Measurements from ENCODE around the gene FMNL2. TPM values are rescaled to one million over a fixed set of nuclear protein-coding genes. Genes with fewer than 3 reads are reported as not detected.
"Not testable (repeated sequence)": the region's sequence is repeated elsewhere in the genome, so short reads cannot be mapped to it uniquely, and the experiment has no call there.

The FMNL2 gene
- total RNA-seq, 1 donor from 2014 or later, result 5.5 TPM

DNA sequence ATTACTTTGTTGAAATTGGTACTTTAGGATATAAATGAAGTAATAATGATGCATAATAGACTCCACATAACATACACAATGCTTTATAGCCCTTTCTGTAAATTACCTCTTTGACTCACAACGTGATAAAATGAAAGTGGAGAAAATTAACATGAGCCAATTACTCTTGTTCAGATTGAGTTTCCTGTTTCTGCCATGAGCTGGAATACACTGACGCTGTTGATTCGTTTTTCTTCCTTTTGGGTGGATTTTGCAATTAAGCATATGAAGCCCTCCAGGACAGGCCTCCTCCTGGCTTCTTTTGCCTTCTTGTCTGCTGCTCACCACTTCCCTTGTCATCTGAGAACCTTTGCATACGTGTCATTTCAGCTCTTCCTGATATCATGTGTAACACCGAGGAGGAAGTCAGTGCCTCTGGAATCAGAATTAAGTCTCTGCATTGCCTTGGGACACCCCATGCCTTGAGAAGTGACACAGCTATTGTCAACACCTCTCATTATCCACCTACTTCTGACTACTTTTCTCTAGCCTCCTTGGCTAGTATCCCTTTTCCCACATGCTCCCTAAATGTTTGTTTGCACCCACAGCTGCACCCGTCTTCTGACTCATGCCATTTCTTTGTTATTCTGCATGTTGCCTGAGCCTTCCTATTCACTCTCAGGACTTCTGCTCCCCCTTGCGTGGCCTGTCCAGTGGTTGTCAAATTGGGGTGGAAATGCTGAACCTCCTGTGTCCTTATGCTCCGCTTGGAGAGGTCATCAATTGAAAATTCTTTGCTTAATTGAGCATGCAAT is 134.1 kb downstream of the FMNL2 start:
- peak overlapping the region; percentile 41 for H3K4me3 ChIP-seq
- TF ChIP-seq, protein P1, sequence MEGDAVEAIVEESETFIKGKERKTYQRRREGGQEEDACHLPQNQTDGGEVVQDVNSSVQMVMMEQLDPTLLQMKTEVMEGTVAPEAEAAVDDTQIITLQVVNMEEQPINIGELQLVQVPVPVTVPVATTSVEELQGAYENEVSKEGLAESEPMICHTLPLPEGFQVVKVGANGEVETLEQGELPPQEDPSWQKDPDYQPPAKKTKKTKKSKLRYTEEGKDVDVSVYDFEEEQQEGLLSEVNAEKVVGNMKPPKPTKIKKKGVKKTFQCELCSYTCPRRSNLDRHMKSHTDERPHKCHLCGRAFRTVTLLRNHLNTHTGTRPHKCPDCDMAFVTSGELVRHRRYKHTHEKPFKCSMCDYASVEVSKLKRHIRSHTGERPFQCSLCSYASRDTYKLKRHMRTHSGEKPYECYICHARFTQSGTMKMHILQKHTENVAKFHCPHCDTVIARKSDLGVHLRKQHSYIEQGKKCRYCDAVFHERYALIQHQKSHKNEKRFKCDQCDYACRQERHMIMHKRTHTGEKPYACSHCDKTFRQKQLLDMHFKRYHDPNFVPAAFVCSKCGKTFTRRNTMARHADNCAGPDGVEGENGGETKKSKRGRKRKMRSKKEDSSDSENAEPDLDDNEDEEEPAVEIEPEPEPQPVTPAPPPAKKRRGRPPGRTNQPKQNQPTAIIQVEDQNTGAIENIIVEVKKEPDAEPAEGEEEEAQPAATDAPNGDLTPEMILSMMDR (IDR thresholded peaks at IDR 0.05; ENCODE audit: borderline replicate concordance), result no peak
- intact Hi-C loops (cut with micrococcal nuclease), result no loop called here
- H3K4me1 ChIP-seq, result peaks cover 88% of the 10 kb centered on the region
- no peaks in the 10 kb centered on the region for H3K27me3 ChIP-seq (ENCODE audit: low read depth)
- no peak for DNase-seq
- no peaks in the 10 kb centered on the region for H3K9me3 ChIP-seq (replicated peaks)
- H3K27ac ChIP-seq (replicated peaks), result peak overlapping the region; percentile 65
- no peaks in the 10 kb centered on the region for H3K36me3 ChIP-seq

GRCh38 chr2:152470861-152471854 is 136.2 kb downstream of the FMNL2 start:
- TF ChIP-seq, protein P1 (IDR thresholded peaks at IDR 0.05; ENCODE audit: borderline replicate concordance), result no peak
- H3K36me3 ChIP-seq, result no peaks in the 10 kb centered on the region
- H3K4me3 ChIP-seq, result peak overlapping the region; percentile 26
- peaks cover 78% of the 10 kb centered on the region for H3K4me1 ChIP-seq
- no peaks in the 10 kb centered on the region for H3K9me3 ChIP-seq (replicated peaks)
- peak overlapping the region; percentile 57 for H3K27ac ChIP-seq (replicated peaks)
- no peaks in the 10 kb centered on the region for H3K27me3 ChIP-seq (ENCODE audit: low read depth)
- intact Hi-C loops (cut with micrococcal nuclease), result no loop called here
- no peak for DNase-seq

DNA sequence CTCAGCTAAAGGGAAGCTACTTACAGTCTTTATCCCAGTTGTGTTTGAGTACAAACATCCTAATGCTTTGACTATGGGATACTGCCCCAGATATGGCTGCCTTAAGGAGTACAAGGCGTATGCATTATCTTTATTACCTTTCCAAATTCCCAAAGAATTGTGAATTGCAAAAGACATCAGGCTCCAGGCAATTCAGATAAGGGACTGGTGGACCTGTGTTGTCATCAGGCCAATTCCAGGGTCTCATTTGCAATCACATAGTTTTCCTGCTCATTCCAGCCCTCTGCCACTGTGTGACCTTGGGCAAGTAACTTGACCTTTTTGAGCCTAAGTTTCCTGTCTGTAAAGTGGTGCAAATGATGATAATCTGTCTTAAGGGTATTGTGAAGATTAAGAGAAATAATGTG is 137.5 kb downstream of the FMNL2 start:
- TF ChIP-seq, protein P1 (IDR thresholded peaks at IDR 0.05; ENCODE audit: borderline replicate concordance), result no peak
- Histone ChIP-seq H3K4me3 (no peak overlapping the region), H3K36me3 (no peaks in the 10 kb centered on the region), H3K9me3 (replicated peaks) (no peaks in the 10 kb centered on the region), H3K27me3 (ENCODE audit: low read depth) (no peaks in the 10 kb centered on the region), H3K4me1 (peaks cover 64% of the 10 kb centered on the region), H3K27ac (replicated peaks) (peak overlapping the region; percentile 57)
- DNase-seq, result no peak
- intact Hi-C loops (cut with micrococcal nuclease), result no loop called here

DNA sequence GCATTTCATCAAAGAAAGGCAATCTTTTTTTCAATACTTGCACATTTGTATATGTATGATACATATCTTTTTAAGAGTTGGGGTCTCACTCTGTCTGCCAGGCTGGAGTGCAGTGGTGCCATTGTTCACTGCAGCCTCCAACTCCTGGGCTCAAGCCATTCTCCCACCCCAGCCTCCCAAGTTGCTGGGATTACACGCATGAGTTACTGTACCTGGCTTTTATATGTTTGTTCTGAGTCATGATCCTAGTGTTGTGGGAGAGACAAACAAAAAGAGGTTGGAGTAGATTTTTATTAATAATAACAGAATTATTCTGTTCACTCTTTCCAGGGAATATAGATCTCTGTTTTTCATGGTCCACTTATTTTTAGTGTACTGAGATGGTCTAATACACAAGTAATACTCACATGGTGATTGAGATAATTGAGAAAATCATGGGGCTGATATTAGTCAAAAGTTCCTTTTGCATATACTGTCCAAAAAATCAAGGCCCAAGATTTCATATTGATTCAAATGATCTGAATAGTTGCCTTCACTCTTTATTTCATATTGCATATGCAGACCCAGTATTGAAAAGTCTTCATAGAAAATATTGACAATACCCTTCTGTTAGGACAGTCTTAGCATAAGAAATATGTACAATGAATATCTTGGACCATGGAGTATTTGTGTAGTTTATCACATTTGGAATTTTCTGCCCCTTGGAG is 138.3 kb downstream of the FMNL2 start:
- H3K27ac ChIP-seq (replicated peaks), result no peak overlapping the region
- H3K9me3 ChIP-seq (replicated peaks), result no peaks in the 10 kb centered on the region
- H3K27me3 ChIP-seq (ENCODE audit: low read depth), result no peaks in the 10 kb centered on the region
- no peak overlapping the region for H3K4me3 ChIP-seq
- no peak for DNase-seq
- TF ChIP-seq, protein P1 (IDR thresholded peaks at IDR 0.05; ENCODE audit: borderline replicate concordance), result no peak
- peaks cover 56% of the 10 kb centered on the region for H3K4me1 ChIP-seq
- no peaks in the 10 kb centered on the region for H3K36me3 ChIP-seq
- intact Hi-C loops (cut with micrococcal nuclease), result no loop called here

DNA sequence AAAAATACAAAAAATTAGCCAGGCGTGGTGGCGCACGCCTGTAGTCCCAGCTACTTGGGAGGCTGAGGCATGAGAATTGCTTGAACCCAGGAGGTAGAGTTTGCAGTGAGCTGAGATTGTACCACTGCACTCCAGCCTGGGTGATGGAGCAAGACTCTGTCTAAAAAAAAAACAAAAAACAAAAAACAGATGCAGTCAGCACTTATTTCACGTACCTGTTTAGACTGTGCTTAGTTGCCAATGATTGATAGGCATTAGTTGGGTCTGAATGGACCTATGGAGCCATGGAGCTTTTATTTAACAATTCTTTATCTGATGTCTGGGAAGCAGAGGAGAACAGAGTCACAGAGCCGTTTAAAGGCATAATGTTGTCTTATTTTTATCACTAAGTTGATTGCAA is 139.5 kb downstream of the FMNL2 start:
- H3K27me3 ChIP-seq (ENCODE audit: low read depth); H3K9me3 ChIP-seq (replicated peaks); H3K27ac ChIP-seq (replicated peaks); intact Hi-C loops (cut with micrococcal nuclease); H3K36me3 ChIP-seq; DNase-seq; H3K4me3 ChIP-seq: not testable (repeated sequence)
- peaks cover 44% of the 10 kb centered on the region for H3K4me1 ChIP-seq
